ENCODE data around the gene REP15.

The REP15 gene

DNA sequence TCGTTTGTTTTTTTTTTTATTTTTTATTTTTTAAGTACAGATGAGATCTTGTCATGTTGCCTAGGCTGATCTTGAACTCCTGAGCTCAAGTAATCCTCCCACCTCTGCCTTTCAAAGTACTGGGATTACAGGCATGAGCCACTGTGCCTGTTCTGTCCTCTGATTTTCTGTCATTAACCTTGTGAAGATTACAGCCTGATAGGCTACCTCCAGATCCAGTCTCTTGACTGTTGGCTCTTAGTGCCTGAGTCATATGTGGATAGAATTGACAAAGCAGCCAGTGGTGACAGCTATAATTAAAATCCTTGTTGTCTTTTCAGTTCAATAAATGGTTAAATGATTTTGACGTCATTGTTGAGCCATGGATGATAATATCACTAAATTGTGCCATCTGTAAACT is 21.3 kb upstream of the REP15 start (continued):
- TF ChIP-seq, protein P1, sequence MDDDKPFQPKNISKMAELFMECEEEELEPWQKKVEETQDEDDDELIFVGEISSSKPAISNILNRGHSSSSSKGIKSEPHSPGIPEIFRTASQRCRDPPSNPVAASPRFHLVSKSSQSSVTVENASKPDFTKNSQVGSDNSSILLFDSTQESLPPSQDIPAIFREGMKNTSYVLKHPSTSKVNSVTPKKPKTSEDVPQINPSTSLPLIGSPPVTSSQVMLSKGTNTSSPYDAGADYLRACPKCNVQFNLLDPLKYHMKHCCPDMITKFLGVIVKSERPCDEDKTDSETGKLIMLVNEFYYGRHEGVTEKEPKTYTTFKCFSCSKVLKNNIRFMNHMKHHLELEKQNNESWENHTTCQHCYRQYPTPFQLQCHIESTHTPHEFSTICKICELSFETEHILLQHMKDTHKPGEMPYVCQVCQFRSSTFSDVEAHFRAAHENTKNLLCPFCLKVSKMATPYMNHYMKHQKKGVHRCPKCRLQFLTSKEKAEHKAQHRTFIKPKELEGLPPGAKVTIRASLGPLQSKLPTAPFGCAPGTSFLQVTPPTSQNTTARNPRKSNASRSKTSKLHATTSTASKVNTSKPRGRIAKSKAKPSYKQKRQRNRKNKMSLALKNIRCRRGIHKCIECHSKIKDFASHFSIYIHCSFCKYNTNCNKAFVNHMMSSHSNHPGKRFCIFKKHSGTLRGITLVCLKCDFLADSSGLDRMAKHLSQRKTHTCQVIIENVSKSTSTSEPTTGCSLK (tag by site-specific recombination; IDR thresholded peaks at IDR 0.05), result no peak
- TF ChIP-seq, protein P2, sequence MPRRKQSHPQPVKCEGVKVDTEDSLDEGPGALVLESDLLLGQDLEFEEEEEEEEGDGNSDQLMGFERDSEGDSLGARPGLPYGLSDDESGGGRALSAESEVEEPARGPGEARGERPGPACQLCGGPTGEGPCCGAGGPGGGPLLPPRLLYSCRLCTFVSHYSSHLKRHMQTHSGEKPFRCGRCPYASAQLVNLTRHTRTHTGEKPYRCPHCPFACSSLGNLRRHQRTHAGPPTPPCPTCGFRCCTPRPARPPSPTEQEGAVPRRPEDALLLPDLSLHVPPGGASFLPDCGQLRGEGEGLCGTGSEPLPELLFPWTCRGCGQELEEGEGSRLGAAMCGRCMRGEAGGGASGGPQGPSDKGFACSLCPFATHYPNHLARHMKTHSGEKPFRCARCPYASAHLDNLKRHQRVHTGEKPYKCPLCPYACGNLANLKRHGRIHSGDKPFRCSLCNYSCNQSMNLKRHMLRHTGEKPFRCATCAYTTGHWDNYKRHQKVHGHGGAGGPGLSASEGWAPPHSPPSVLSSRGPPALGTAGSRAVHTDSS (tag by site-specific recombination; IDR thresholded peaks at IDR 0.05), result no peak
- TF ChIP-seq, protein P3, sequence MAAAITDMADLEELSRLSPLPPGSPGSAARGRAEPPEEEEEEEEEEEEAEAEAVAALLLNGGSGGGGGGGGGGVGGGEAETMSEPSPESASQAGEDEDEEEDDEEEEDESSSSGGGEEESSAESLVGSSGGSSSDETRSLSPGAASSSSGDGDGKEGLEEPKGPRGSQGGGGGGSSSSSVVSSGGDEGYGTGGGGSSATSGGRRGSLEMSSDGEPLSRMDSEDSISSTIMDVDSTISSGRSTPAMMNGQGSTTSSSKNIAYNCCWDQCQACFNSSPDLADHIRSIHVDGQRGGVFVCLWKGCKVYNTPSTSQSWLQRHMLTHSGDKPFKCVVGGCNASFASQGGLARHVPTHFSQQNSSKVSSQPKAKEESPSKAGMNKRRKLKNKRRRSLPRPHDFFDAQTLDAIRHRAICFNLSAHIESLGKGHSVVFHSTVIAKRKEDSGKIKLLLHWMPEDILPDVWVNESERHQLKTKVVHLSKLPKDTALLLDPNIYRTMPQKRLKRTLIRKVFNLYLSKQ (tag by site-specific recombination; IDR thresholded peaks at IDR 0.05; ENCODE audit: borderline replicate concordance), result no peak
- TF ChIP-seq TRIM28 (IDR thresholded peaks at IDR 0.05; ENCODE audit: borderline replicate concordance, low read length) (no peak), ZNF354C (tag by site-specific recombination; IDR thresholded peaks at IDR 0.05; ENCODE audit: borderline replicate concordance, low read depth) (no peak), ZNF416 (tag by site-specific recombination; IDR thresholded peaks at IDR 0.05) (no peak), ZNF701 (tag by site-specific recombination; IDR thresholded peaks at IDR 0.05) (no peak), ZNF398 (tag by site-specific recombination; IDR thresholded peaks at IDR 0.05) (no peak), SCRT2 (tag by site-specific recombination; IDR thresholded peaks at IDR 0.05) (no peak)

DNA sequence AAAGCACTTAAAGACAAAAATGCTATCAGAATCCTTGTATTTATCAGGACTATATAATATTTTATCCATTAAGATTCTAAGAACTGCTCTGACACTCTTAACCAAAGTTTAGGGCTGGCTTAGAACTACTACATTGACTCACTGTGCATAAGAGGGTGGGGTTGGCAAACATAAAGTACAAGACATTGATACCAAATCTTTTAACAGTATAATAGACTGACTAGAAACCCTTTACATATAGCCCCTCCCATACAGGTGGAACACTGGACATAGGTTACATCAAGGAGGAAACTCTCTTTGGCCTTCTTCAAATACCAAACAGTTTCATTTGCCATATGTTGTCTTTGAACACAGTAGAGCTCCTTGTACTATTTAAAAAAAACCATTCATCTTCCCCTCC is 15.6 kb upstream of the REP15 start:
- peaks cover 0 to 33% of the 10 kb centered on the region in 2 experiments; a peak in 2 of 3 replicates for H3K36me3 ChIP-seq (ENCODE audit: control insufficient read depth in 2 of 2, insufficient read depth in 1 of 2, low read length in 2 of 2)
- H3K9me3 ChIP-seq (ENCODE audit: control insufficient read depth, insufficient read depth, low read depth, low read length), result no peaks in the 10 kb centered on the region
- H3K4me1 ChIP-seq (ENCODE audit: control insufficient read depth, insufficient read depth, low read length), result no peaks in the 10 kb centered on the region
- POLR2A ChIA-PET, result no interaction called here
- TF ChIP-seq ZNF664 (tag by site-specific recombination; IDR thresholded peaks at IDR 0.05), result no peak
- TF ChIP-seq MYNN (tag by site-specific recombination; IDR thresholded peaks at IDR 0.05; ENCODE audit: borderline replicate concordance), result no peak
- TF ChIP-seq REST (tag by site-specific recombination; IDR thresholded peaks at IDR 0.05), result no peak
- no peak for TF ChIP-seq YY2 (tag by site-specific recombination; IDR thresholded peaks at IDR 0.05)
- no peak overlapping the region for H3K4me3 ChIP-seq (ENCODE audit: low read depth, low read length)
- CTCF ChIA-PET, result no interaction called here
- H3K27ac ChIP-seq (ENCODE audit: extremely low read depth, low read depth, low read length), result no peak overlapping the region

Measured in HEK293 (cell line).